Gastrocnemius medialis (tissue), 4 donors: ENCODE measurements around the gene PTPRM. TPM values are rescaled to one million over a fixed set of nuclear protein-coding genes. Genes with fewer than 3 reads are reported as not detected.

Experiments used
- ATAC-seq, 2 donors: fragments of 150-250 bp; one replicate each; pipeline ENCODE4 v1.9.1; 2016
- DNase-seq, 2 donors: peaks; one replicate each; pipeline ENCODE4 v3.0.0-alpha.2; 2019
- H3K27ac ChIP-seq, 4 donors: fragments of 200-600 bp; sonication (generic); 1 replicate in 1 of 4; 2 replicates in 3 of 4; pipeline ENCODE4 v1.5.1; 2016 to 2018; ENCODE audit warnings: mild to moderate bottlenecking in 2 of 4, moderate library complexity in 1 of 4
- H3K27me3 ChIP-seq, 3 donors: fragments of 200-600 bp; sonication (generic) in 2 of 3; 1 replicate in 1 of 3; 2 replicates in 2 of 3; pipeline versions ENCODE4 v1.5.1 to v1.6.0; 2016 to 2019; ENCODE audit warnings: mild to moderate bottlenecking in 1 of 3, moderate library complexity in 1 of 3
- H3K36me3 ChIP-seq, 2 donors: fragments of 200-600 bp; sonication (generic) in 1 of 2; one replicate each; pipeline ENCODE4 v1.5.1; 2017 to 2018
- H3K4me1 ChIP-seq, 2 donors: fragments of 200-600 bp; sonication (generic) in 1 of 2; one replicate each; pipeline ENCODE4 v1.5.1; 2016 to 2017; ENCODE audit warnings: mild to moderate bottlenecking in 2 of 2
- H3K4me3 ChIP-seq, 4 donors: fragments of 200-600 bp; sonication (generic) in 3 of 4; 1 replicate in 1 of 4; 2 replicates in 3 of 4; pipeline ENCODE4 v1.5.1; 2016 to 2019; ENCODE audit warnings: mild to moderate bottlenecking in 2 of 4
- H3K9me3 ChIP-seq, 3 donors: fragments of 200-600 bp; sonication (generic) in 2 of 3; 1 replicate in 1 of 3; 2 replicates in 2 of 3; pipeline ENCODE4 v1.5.1; 2016 to 2019
- POLR2A ChIP-seq, 2 donors: fragments of 450-650 bp; IDR thresholded peaks; one replicate each; pipeline ENCODE4 v1.6.1; 2017; ENCODE audit warnings: antibody characterized with exemption in 2 of 2, mild to moderate bottlenecking in 2 of 2, moderate library complexity in 2 of 2
- in situ Hi-C, 4 donors: fragments of 200-750 bp; cut with MboI; loops; one replicate each; pipeline versions ENCODE4 v1.15.0 to v1.8.0; 2017; ENCODE audit warnings: low sequenced_read_pairs in 4 of 4
- intact Hi-C: fragments of 100-400 bp; cut with DNase I; formaldehyde crosslinking; loops from one replicate; pipeline ENCODE4 v1.15.1; 2023; ENCODE audit warnings: low total_unique reads
- total RNA-seq, 4 donors: library from RNA; depleted of rRNA; stranded (reverse); fragments of >200 nt; gene quantifications; one replicate each; pipeline versions ENCODE4 v1.1.0 to v1.2.3, GENCODE V29; 2016
- TF ChIP-seq, protein P1 (sequence below), 5 experiments: fragments of 450-650 bp in 3 of 5; fragments of 200-600 bp in 2 of 5; sonication (generic) in 2 of 5; IDR thresholded peaks in 4 of 5; conservative IDR thresholded peaks in 1 of 5; 1 replicate in 4 of 5; 2 replicates in 1 of 5; pipeline ENCODE4 v1.5.1; 2016 to 2019; ENCODE audit warnings: antibody characterized with exemption in 5 of 5, mild to moderate bottlenecking in 3 of 5, moderate library complexity in 3 of 5

PTPRM gene
- total RNA-seq, 4 donors from 2014 or later, result 52.6 to 79.3 (median 63.8) TPM

DNA sequence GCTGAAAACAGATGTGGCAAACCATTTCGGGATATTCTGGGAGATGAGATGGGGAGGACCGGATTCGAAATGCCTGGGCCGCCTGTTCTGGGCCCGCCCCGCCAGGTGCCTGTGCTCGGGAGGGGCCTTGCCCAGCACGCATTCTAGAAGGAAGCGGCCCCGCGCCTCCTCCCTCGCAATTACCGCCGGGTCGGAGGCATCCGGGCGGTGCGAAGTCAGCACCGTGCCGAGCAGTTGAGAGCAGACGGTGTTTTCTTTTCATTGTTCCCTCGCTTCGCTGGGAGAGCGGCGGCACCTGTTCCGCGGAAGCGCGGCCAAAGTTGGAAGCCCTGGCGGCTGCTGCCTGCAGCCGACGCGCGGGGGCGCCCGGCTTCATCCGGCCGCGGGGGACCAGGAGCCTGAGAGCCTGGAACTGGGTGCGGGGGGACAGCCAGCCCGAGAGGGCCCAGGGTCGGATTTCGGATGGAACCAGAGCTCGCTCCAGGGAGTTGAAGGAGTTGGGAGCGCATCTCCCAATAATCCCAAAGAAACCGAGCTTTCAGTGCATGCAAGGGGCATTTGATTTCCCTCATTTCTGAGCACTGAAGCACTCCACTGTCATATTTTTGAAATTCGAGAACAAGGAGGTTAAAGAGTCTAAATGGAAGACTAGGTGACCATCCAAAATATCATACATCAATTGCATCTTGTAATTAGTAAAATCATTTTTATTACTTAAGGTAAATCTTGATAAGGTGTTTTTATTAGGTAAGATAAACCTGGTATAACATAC, 800.3 kb downstream of the PTPRM start:
- Histone ChIP-seq H3K4me1 (peaks cover 12 to 29% of the 10 kb centered on the region in 2 donors), H3K27ac (peak overlapping the region; percentile 28 to 52 (median 44))

DNA sequence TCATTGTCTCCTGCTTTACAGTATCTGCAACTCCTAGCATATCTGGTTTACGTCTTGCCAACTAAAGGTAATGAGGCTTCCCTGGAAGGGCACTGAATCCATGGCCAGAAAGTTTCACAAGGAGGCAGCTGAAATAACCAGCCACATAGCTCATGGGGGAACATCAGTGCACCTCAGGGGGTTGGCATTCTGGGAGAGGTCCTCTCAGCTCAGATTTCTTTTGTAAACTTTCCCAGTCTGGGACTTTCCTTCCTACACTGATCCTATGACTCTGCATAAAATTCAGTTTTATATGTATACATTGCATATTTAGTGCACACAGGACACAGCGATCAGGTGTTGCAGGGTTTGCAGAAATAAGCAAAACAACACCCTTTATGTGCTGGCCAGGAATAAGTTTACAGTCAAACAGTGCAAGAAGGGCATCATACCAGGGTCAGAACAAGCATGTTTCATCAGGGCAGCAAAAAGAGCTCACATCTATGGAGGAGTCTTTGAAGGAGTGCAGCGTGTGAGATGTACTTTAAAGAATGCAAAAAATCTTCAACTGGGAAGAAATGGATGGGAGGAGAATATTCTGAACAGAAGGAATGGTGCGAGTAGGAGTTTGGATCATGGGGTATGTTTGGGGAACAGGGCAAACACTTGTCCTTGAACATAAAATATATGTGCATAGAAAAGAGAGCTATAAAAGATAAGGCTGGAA, 801.5 kb downstream of the PTPRM start:
- no peaks in the 10 kb centered on the region for H3K36me3 ChIP-seq
- TF ChIP-seq, protein P1, sequence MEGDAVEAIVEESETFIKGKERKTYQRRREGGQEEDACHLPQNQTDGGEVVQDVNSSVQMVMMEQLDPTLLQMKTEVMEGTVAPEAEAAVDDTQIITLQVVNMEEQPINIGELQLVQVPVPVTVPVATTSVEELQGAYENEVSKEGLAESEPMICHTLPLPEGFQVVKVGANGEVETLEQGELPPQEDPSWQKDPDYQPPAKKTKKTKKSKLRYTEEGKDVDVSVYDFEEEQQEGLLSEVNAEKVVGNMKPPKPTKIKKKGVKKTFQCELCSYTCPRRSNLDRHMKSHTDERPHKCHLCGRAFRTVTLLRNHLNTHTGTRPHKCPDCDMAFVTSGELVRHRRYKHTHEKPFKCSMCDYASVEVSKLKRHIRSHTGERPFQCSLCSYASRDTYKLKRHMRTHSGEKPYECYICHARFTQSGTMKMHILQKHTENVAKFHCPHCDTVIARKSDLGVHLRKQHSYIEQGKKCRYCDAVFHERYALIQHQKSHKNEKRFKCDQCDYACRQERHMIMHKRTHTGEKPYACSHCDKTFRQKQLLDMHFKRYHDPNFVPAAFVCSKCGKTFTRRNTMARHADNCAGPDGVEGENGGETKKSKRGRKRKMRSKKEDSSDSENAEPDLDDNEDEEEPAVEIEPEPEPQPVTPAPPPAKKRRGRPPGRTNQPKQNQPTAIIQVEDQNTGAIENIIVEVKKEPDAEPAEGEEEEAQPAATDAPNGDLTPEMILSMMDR (IDR thresholded peaks at IDR 0.05 in 4 of 5, conservative IDR thresholded peaks at IDR 0.05 in 1 of 5), result no peak
- no peak for TF ChIP-seq POLR2A (IDR thresholded peaks at IDR 0.05)
- no peak for ATAC-seq
- no peaks in the 10 kb centered on the region for H3K27me3 ChIP-seq
- in situ Hi-C loops (no loop called here), intact Hi-C loops (loop anchor here (10.0 kb wide), 3 partner anchors 284 to 1094 kb away; partner anchors contain the start of gene PTPRM)
- H3K9me3 ChIP-seq, result no peaks in the 10 kb centered on the region
- H3K4me3 ChIP-seq, result no peak overlapping the region
- no peak for DNase-seq
- H3K27ac ChIP-seq, result no peak overlapping the region
- H3K4me1 ChIP-seq, result peaks cover 12 to 27% of the 10 kb centered on the region in 2 donors

More for the DNA sequence above, 800.3 kb downstream of the PTPRM start:
- peak overlapping the region; percentile 32 to 64 (median 51) for H3K4me3 ChIP-seq
- H3K36me3 ChIP-seq, result no peaks in the 10 kb centered on the region
- no peaks in the 10 kb centered on the region for H3K9me3 ChIP-seq
- intact Hi-C loops (loop anchor here (10.0 kb wide), 3 partner anchors 283 to 1093 kb away; partner anchors contain the start of gene PTPRM), in situ Hi-C loops (no loop called here)
- TF ChIP-seq, protein P1 (IDR thresholded peaks at IDR 0.05 in 4 of 5, conservative IDR thresholded peaks at IDR 0.05 in 1 of 5), result peak; percentile 27 to 79 (median 48)
- TF ChIP-seq POLR2A (IDR thresholded peaks at IDR 0.05), result no peak
- DNase-seq (peak; percentile 9 to 35), ATAC-seq (peak; percentile 66 to 92)
- no peaks in the 10 kb centered on the region for H3K27me3 ChIP-seq

DNA sequence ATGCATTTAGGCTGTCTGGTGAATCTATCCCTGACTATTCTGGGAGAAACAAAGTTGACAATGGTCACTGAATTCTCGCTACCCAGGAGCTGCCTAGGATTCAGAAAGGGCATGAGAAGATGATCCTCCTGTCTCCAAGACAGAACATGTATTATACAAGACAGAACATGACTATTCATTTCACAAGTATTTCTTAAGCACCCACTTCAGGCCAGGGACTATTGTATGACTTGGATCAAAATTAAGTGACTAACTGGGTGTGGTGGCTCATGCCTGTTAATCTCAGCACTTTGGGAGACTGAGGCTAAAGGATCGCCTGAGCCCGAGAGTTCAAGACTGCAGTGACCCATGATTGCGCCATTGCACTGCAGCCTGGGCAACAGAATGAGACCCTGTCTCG, 806.4 kb downstream of the PTPRM start:
- no peak overlapping the region for H3K4me3 ChIP-seq
- H3K4me1 ChIP-seq, result no peaks in the 10 kb centered on the region
- DNase-seq, result no peak
- intact Hi-C loops (no loop called here), in situ Hi-C loops (no loop called here)
- no peak for TF ChIP-seq POLR2A (IDR thresholded peaks at IDR 0.05)
- TF ChIP-seq, protein P1 (IDR thresholded peaks at IDR 0.05 in 4 of 5, conservative IDR thresholded peaks at IDR 0.05 in 1 of 5), result no peak
- no peak overlapping the region for H3K27ac ChIP-seq
- H3K9me3 ChIP-seq, result no peaks in the 10 kb centered on the region
- H3K36me3 ChIP-seq, result peaks cover 0 to 14% of the 10 kb centered on the region in 2 donors
- ATAC-seq, result peak in 1 of 2 donors; percentile 36
- no peaks in the 10 kb centered on the region for H3K27me3 ChIP-seq

DNA sequence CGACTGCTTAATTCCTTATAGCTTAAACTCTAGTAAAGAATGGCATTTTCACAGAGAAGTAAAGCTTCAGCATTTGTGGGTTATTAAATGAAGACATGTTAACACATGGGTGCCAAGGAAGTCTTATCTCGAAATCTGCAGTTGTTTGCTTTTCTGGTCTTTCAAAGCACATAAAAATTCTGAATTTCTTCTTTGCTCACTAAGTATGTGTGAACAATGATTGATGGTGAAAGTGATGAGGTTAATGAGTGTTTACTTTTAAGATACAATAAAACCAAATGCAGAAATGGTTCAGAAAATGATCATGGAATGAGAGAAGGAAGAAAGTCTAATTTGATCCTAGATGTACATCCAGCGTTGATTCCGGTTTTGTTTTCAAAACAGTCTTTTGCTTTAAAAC, 807.6 kb downstream of the PTPRM start:
- DNase-seq (no peak), ATAC-seq (no peak)
- H3K36me3 ChIP-seq, result peaks cover under 1 to 25% of the 10 kb centered on the region in 2 donors
- TF ChIP-seq, protein P1 (IDR thresholded peaks at IDR 0.05 in 4 of 5, conservative IDR thresholded peaks at IDR 0.05 in 1 of 5), result no peak
- no peak for TF ChIP-seq POLR2A (IDR thresholded peaks at IDR 0.05)
- H3K27ac ChIP-seq, result no peak overlapping the region
- H3K4me1 ChIP-seq, result no peaks in the 10 kb centered on the region
- in situ Hi-C loops (loop anchor here in 1 of 4 donors (25.0 kb wide), 1 partner anchor 1112 kb away; no protein-coding TSS in a partner anchor), intact Hi-C loops (no loop called here)
- H3K27me3 ChIP-seq, result no peaks in the 10 kb centered on the region
- H3K9me3 ChIP-seq, result no peaks in the 10 kb centered on the region
- no peak overlapping the region for H3K4me3 ChIP-seq
